ENCODE results near the gene MYH7.
A peak's percentile ranks its signal among the peaks of the same experiment; 100 is the strongest.

MYH7 gene

DNA sequence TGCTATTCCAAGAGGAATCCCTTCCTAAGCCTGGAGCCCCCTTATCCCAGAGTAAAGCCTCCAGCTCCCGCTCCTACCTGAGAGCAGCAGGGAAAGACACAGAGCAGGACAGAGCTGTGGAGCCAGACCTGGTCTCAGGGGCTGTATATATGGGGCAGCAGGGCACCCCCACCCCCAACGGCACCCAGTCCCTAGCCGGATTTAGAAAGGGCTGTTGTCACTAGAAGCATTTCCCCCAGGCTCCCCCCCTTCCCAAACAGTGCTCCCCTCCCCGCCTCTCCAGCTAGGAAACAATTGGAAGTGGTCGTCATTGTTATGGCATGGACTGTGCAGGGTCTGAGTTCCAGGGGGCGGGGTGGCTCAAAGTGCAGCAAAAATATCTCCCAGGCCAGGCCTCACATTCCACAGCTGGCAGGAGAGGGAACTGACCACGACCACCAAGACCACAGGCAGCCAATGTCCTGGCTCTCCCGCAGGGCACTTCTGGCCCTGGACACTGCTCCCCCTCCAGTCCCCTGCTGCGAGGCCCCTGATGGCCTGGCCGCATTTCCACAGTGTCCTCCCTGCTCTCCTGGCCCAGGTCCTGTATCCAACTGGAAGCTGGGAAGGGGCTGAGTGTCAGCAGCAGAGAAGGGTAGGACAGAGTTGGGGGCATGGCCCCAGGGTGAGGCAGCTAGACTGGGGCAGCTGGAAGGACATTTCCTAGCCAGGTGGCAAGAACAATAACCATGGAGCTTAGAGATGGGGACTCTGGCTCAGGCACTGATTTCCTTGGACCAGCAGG, at the start of gene MYH7:
Gene MYH7 (minus strand): TSS at position 118 of the 784 bp plus-strand sequence. CDS start 1,928 bp downstream, outside the sequence.
- Histone ChIP-seq H3K9me3 (ENCODE audit: control insufficient read depth in 1 of 2, low read length in 2 of 2) (no peaks in the 10 kb centered on the region), H3K27ac (ENCODE audit: low read depth, low read length) (no peak within 1 kb of the TSS), H3K27me3 (ENCODE audit: control insufficient read depth in 1 of 2, insufficient read depth in 2 of 2, low read length in 2 of 2) (no peaks in the 10 kb centered on the region), H3K9ac (ENCODE audit: low read depth in 1 of 2, low read length in 2 of 2) (no peak within 1 kb of the TSS), H3K4me3 (ENCODE audit: low read depth in 1 of 2, low read length in 2 of 2) (no peak within 1 kb of the TSS), H3K4me1 (ENCODE audit: control insufficient read depth in 1 of 2, insufficient read depth in 2 of 2, low read length in 2 of 2) (no peaks in the 10 kb centered on the region), H3K36me3 (ENCODE audit: control insufficient read depth in 1 of 2, insufficient read depth in 2 of 2, low read length in 2 of 2) (no peaks in the 10 kb centered on the region)

DNA sequence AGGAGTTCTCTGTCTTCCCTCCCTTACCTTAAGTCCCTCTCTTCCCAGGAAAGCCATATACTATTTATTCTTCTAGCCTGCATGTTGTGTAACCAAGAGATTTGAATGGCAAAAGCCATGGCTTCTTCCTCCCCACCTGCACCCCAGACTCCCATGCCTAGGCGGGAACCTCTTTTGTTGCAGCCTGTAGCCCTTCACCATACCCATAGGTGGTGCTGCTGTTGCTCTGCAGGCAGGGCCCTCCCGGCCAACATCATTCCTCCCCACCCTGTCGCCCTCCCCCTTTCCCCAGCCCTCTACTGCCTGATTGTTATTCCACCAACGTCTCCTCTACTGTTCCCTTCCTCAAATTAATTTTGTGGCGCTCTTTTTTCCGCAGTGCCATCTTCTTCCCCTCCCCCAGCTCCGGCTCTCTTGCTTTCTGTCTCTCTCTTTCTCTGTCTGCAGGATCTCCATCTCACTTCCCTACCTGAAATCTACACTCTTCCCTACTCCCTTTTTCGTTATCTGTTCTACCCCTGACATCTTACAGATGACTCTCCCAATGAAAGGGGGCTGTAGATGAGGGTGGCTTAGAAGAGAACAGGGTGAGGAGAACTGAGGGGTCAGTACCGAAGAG, 47.9 kb upstream of the MYH7 start:
- Histone ChIP-seq H3K4me3 (ENCODE audit: low read depth in 1 of 2, low read length in 2 of 2) (no peak overlapping the region), H3K36me3 (ENCODE audit: control insufficient read depth in 1 of 2, insufficient read depth in 2 of 2, low read length in 2 of 2) (peaks cover 3 to 16% of the 10 kb centered on the region in 2 donors)

DNA sequence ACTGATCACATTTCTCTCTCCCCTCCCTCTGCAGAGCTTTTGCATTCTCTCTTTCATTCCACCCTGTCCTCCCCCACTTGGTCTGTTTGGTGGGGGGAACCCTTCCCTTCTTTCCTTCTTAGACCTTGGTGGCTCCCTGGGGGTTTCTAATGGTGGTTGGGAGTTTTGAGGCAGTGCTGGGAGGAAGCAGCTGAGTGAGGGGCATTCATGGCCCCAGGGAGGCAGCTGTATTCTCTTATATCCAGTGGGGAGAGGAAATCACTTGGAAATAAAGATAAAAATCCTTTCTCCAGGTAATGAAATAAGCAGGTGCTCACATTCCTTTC, 47.3 kb upstream of the MYH7 start:
- H3K4me1 ChIP-seq (ENCODE audit: control insufficient read depth in 1 of 2, insufficient read depth in 2 of 2, low read length in 2 of 2): no peaks in the 10 kb centered on the region
- H3K27me3 ChIP-seq (ENCODE audit: control insufficient read depth in 1 of 2, insufficient read depth in 2 of 2, low read length in 2 of 2): no peaks in the 10 kb centered on the region
- H3K9me3 ChIP-seq (ENCODE audit: control insufficient read depth in 1 of 2, low read length in 2 of 2): no peaks in the 10 kb centered on the region
- H3K36me3 ChIP-seq (ENCODE audit: control insufficient read depth in 1 of 2, insufficient read depth in 2 of 2, low read length in 2 of 2): peaks cover 5 to 17% of the 10 kb centered on the region in 2 donors
- H3K27ac ChIP-seq (ENCODE audit: low read depth, low read length): no peak overlapping the region
- H3K4me3 ChIP-seq (ENCODE audit: low read depth in 1 of 2, low read length in 2 of 2): no peak overlapping the region
- no peak overlapping the region for H3K9ac ChIP-seq (ENCODE audit: low read depth in 1 of 2, low read length in 2 of 2)

More for the DNA sequence above, 47.9 kb upstream of the MYH7 start:
- no peaks in the 10 kb centered on the region for H3K4me1 ChIP-seq (ENCODE audit: control insufficient read depth in 1 of 2, insufficient read depth in 2 of 2, low read length in 2 of 2)
- no peaks in the 10 kb centered on the region for H3K9me3 ChIP-seq (ENCODE audit: control insufficient read depth in 1 of 2, low read length in 2 of 2)
- no peak overlapping the region for H3K9ac ChIP-seq (ENCODE audit: low read depth in 1 of 2, low read length in 2 of 2)
- H3K27ac ChIP-seq (ENCODE audit: low read depth, low read length): no peak overlapping the region
- H3K27me3 ChIP-seq (ENCODE audit: control insufficient read depth in 1 of 2, insufficient read depth in 2 of 2, low read length in 2 of 2): no peaks in the 10 kb centered on the region

DNA sequence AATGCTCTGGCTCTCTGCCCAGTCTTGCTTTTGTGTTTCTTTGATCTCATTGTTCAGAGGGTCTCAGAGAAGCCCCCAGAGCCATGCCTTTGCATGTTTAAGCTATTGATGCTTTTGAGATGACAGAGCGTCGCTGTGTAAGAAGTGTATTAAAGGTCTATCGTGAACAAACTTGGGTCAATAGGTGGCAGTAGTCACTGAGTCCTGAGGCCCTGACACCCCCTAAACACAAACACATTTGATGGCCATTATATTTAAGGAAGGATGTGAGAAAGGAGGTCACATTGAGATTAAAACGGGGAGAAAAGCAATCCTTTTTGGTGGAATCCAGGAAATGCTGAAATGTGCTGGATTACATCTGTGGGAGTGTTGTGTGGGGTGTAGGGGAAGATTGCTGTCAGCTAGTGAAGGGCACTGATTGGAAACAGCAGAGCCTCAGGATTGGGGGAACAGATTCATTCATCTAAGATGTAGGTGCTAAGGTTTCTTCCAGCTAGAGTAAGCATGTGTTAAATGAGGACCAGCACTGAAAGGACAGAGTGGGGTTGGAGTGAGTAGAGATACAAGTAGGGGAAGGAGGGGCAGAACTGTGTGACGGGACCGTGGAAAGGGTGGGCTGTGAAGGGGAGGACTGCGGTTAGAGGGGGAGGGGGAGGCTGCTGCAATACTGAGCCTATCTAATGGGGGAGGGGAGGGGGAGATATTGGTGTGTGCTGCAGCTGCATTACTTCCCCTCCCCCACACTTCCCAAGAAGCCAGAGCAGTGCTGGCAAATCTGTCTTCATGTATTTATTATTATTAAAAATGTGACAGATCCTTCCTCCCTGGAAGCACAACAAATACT, 46.7 kb upstream of the MYH7 start:
- Histone ChIP-seq H3K27ac (ENCODE audit: low read depth, low read length) (no peak overlapping the region), H3K4me1 (ENCODE audit: control insufficient read depth in 1 of 2, insufficient read depth in 2 of 2, low read length in 2 of 2) (no peaks in the 10 kb centered on the region), H3K9me3 (ENCODE audit: control insufficient read depth in 1 of 2, low read length in 2 of 2) (no peaks in the 10 kb centered on the region), H3K27me3 (ENCODE audit: control insufficient read depth in 1 of 2, insufficient read depth in 2 of 2, low read length in 2 of 2) (no peaks in the 10 kb centered on the region), H3K9ac (ENCODE audit: low read depth in 1 of 2, low read length in 2 of 2) (no peak overlapping the region), H3K36me3 (ENCODE audit: control insufficient read depth in 1 of 2, insufficient read depth in 2 of 2, low read length in 2 of 2) (peaks cover 11 to 23% of the 10 kb centered on the region in 2 donors), H3K4me3 (ENCODE audit: low read depth in 1 of 2, low read length in 2 of 2) (no peak overlapping the region)

DNA sequence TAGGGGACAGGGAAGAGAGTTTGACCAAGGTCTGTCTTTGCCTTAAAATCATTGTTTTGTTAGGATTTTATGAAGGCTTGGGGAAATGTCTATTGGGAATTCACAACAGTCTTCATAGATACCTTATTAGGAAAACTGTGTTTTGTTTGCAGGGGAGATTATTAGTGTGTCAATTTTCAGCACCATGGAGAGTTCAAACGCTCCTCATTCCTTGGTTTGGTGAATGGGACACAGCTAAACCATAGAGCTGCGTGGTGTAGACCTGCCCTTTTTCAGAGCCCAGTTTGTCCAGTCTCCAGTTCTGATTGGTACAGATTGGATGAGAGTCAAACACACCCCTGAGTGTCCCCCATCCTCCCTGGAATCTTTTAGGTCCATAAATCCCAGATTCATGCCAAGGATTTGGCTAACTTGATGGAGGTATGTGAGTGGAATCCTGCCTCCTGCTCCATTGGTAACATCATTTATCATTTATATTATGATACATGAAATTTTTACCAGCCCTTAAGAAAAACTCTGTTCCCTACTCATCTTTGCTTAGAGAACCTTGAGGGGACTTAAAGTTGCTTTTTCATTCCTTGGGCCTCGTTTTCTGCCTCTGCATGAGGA, 46.0 kb upstream of the MYH7 start:
- no peak overlapping the region for H3K4me3 ChIP-seq (ENCODE audit: low read depth in 1 of 2, low read length in 2 of 2)
- H3K27me3 ChIP-seq (ENCODE audit: control insufficient read depth in 1 of 2, insufficient read depth in 2 of 2, low read length in 2 of 2): no peaks in the 10 kb centered on the region
- H3K36me3 ChIP-seq (ENCODE audit: control insufficient read depth in 1 of 2, insufficient read depth in 2 of 2, low read length in 2 of 2): peaks cover 18 to 28% of the 10 kb centered on the region in 2 donors
- H3K9ac ChIP-seq (ENCODE audit: low read depth in 1 of 2, low read length in 2 of 2): no peak overlapping the region
- H3K9me3 ChIP-seq (ENCODE audit: control insufficient read depth in 1 of 2, low read length in 2 of 2): no peaks in the 10 kb centered on the region
- no peaks in the 10 kb centered on the region for H3K4me1 ChIP-seq (ENCODE audit: control insufficient read depth in 1 of 2, insufficient read depth in 2 of 2, low read length in 2 of 2)
- H3K27ac ChIP-seq (ENCODE audit: low read depth, low read length): no peak overlapping the region

DNA sequence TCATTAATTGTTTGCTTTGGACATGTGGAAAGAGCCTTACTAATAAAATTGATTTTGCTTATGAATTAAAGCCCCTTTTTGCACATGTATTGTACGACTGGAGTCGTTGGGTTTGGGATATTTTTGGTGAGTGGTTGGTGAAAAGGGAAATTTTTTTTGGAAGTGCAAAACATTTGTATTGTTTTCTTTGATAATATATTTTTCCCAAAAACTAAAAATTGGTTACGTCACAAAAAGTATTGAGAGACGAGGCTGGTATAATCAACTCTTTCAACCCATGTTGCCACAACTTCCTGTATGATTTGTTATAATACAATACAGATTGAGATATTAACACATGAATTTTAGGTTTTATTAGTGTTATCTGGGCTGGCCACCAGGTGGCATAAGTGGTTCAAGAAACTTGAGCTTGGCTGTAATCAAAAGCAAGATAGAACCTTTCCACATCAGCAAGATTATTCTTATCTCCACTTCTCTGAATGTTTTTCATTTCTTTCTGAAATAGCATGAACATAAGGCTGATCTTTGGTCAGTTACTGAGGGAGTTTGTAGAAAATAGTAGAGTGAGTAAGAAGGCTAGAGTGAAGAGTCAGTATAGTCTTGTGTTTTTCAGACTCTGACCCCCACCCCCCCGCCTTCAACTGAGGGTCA, 42.8 kb upstream of the MYH7 start:
- H3K27ac ChIP-seq (ENCODE audit: low read depth, low read length): no peak overlapping the region
- H3K36me3 ChIP-seq (ENCODE audit: control insufficient read depth in 1 of 2, insufficient read depth in 2 of 2, low read length in 2 of 2): peaks cover 37 to 44% of the 10 kb centered on the region in 2 donors
- no peaks in the 10 kb centered on the region for H3K4me1 ChIP-seq (ENCODE audit: control insufficient read depth in 1 of 2, insufficient read depth in 2 of 2, low read length in 2 of 2)
- no peak overlapping the region for H3K9ac ChIP-seq (ENCODE audit: low read depth in 1 of 2, low read length in 2 of 2)
- no peak overlapping the region for H3K4me3 ChIP-seq (ENCODE audit: low read depth in 1 of 2, low read length in 2 of 2)
- no peaks in the 10 kb centered on the region for H3K27me3 ChIP-seq (ENCODE audit: control insufficient read depth in 1 of 2, insufficient read depth in 2 of 2, low read length in 2 of 2)
- H3K9me3 ChIP-seq (ENCODE audit: control insufficient read depth in 1 of 2, low read length in 2 of 2): no peaks in the 10 kb centered on the region

DNA sequence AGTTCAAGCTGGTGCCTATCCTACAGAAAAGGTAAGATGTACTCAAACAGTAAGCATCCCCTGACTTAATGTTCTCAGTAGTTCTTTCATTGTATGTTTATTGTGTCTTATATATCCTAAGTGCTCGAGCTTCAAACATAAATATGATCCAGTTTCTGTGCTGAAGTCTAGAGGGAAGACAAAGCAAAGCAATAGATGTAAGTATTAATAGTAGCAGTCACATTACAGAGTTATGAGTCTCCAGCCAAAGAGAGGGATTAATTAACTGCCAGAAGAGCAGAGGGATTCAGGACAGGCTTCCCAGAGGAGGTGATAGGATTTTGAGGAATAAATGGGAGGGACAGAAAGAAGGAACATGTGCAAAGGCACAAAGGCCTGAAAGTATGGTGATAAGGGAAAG, 35.5 kb upstream of the MYH7 start:
- peaks cover 15 to 42% of the 10 kb centered on the region in 2 donors for H3K36me3 ChIP-seq (ENCODE audit: control insufficient read depth in 1 of 2, insufficient read depth in 2 of 2, low read length in 2 of 2)
- no peak overlapping the region for H3K9ac ChIP-seq (ENCODE audit: low read depth in 1 of 2, low read length in 2 of 2)
- no peak overlapping the region for H3K4me3 ChIP-seq (ENCODE audit: low read depth in 1 of 2, low read length in 2 of 2)
- no peaks in the 10 kb centered on the region for H3K27me3 ChIP-seq (ENCODE audit: control insufficient read depth in 1 of 2, insufficient read depth in 2 of 2, low read length in 2 of 2)
- peaks cover 0 to 9% of the 10 kb centered on the region in 2 donors for H3K4me1 ChIP-seq (ENCODE audit: control insufficient read depth in 1 of 2, insufficient read depth in 2 of 2, low read length in 2 of 2)
- no peaks in the 10 kb centered on the region for H3K9me3 ChIP-seq (ENCODE audit: control insufficient read depth in 1 of 2, low read length in 2 of 2)
- no peak overlapping the region for H3K27ac ChIP-seq (ENCODE audit: low read depth, low read length)

DNA sequence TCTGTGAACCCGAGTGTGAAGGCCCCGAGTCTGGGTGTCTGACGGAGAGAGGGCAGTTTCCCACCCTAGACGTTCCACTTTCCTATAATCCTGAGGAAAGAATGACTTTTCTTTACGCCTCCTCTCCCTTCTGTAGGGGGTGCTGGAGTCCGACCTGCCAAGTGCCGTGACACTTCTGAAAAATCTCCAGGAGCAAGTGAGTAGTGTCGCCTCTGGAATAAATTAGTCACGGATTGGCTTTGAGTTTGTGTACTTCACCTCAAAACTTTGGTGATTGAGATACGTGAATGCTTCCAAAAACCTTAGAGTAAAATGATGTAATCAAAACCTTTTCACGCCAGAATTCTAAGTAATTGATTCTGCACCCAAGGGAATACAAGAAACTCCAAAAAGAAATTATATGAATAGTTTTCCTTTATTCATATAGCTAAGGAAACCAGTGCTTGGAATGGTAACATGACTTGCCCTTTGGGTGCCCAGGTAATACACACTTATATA, 34.5 kb upstream of the MYH7 start:
- Histone ChIP-seq H3K9ac (ENCODE audit: low read depth in 1 of 2, low read length in 2 of 2) (peak overlapping the region; percentile 66 to 88), H3K9me3 (ENCODE audit: control insufficient read depth in 1 of 2, low read length in 2 of 2) (no peaks in the 10 kb centered on the region), H3K4me3 (ENCODE audit: low read depth in 1 of 2, low read length in 2 of 2) (peak overlapping the region; percentile 81 to 97), H3K36me3 (ENCODE audit: control insufficient read depth in 1 of 2, insufficient read depth in 2 of 2, low read length in 2 of 2) (peaks cover 5 to 32% of the 10 kb centered on the region in 2 donors), H3K4me1 (ENCODE audit: control insufficient read depth in 1 of 2, insufficient read depth in 2 of 2, low read length in 2 of 2) (peaks cover 0 to 9% of the 10 kb centered on the region in 2 donors), H3K27ac (ENCODE audit: low read depth, low read length) (peak overlapping the region; percentile 42), H3K27me3 (ENCODE audit: control insufficient read depth in 1 of 2, insufficient read depth in 2 of 2, low read length in 2 of 2) (no peaks in the 10 kb centered on the region)

DNA sequence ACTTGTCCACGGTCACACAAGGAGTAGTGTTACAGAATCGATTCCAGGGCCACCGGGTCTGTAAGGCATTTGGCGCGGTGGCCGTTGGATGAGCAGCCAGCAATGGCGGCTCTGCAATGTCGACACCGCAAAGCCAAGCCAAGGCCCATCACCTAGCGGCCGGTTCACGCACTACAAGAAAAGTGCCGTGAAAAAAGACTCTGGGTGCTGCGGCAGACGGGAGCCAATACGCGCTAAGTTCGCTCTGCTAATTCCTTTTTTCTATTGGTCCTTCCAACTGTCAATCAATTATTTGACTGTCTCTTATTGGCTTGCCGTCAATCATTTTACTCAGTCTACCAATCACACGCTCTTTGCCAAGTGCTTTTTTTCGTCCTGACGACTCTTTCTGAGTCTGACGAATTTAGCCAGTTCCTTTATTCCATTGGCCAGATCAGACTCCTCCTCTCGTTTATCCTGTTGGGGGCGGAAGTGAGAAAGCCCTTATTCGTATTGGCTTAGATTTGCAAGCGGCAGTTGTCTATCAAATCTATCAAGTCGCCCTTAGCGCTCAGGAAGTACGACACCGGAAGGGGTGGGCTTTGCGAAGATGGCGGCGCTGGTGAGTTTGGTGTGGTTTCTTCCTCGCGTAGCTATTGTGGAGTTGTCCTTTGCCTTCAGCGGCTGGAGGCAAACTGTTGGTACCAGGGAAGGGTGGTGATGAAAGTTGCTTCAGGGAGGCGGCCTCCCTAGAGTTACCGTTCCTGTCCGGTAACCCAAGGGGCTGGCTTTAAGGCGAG, 33.9 kb upstream of the MYH7 start, which contains the start of gene NGDN:
Gene NGDN (plus strand): TSS at position 577 of the 779 bp plus-strand sequence. CDS start 13 bp downstream, at position 590.
- Histone ChIP-seq H3K9me3 (ENCODE audit: control insufficient read depth in 1 of 2, low read length in 2 of 2) (no peaks in the 10 kb centered on the region), H3K36me3 (ENCODE audit: control insufficient read depth in 1 of 2, insufficient read depth in 2 of 2, low read length in 2 of 2) (peaks cover 0 to 25% of the 10 kb centered on the region in 2 donors), H3K4me3 (ENCODE audit: low read depth in 1 of 2, low read length in 2 of 2) (peak within 1 kb of the TSS; percentile 81 to 97), H3K27ac (ENCODE audit: low read depth, low read length) (peak within 1 kb of the TSS; percentile 42), H3K4me1 (ENCODE audit: control insufficient read depth in 1 of 2, insufficient read depth in 2 of 2, low read length in 2 of 2) (peaks cover 0 to 9% of the 10 kb centered on the region in 2 donors), H3K9ac (ENCODE audit: low read depth in 1 of 2, low read length in 2 of 2) (peak within 1 kb of the TSS; percentile 66 to 88), H3K27me3 (ENCODE audit: control insufficient read depth in 1 of 2, insufficient read depth in 2 of 2, low read length in 2 of 2) (no peaks in the 10 kb centered on the region)

All from duodenal mucosa (tissue), 2 donors.